ENCODE data around the gene CSTB. TPM values are rescaled to one million over a fixed set of nuclear protein-coding genes. Genes with fewer than 3 reads are reported as not detected.

The CSTB gene
- total and polyA plus RNA-seq, 2 of the 8 experiments (the other 6 are each of a cell fraction or from before 2014, with no cell fraction given), result 53.8 to 64.1 TPM

DNA sequence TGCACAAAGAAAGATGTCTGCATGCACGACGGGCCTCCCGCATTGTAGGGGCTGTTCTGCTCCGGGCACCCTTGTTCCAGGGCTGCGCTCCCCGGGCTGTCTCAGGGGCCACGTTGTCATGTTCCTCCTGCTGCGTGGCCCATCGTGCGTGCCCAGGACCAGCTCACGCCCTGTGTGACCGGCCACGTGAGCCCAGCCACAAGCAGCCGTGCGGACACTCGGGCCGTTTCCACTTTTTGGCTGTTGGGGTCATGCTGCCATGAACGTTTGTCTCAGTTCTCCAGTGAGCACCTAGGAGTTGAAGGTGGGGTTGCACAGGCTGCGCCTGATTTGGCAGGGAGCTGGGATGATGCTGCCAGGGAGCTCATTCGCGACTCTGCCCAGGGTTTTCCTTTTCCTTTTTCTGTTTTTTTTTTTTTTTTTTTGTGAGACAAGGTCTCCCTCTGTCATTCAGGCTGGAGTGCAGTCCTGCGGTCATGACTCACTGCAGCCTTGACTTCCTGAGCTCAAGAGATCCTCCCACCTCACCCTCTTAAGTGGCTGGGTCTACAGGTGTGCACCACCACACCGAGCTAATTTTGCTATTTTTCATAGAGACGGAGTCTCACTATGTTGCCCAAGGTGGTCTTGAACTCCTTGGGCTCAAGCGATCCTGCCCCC, 39.8 kb downstream of the CSTB start (continued):
- TF ChIP-seq, protein P1, sequence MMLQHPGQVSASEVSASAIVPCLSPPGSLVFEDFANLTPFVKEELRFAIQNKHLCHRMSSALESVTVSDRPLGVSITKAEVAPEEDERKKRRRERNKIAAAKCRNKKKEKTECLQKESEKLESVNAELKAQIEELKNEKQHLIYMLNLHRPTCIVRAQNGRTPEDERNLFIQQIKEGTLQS (IDR thresholded peaks at IDR 0.05; ENCODE audit: insufficient read depth, low read depth, low read length), result no peak
- no peak for TF ChIP-seq SAP30 (IDR thresholded peaks at IDR 0.05; ENCODE audit: insufficient read depth, insufficient replicate concordance, low read length)
- no peak for TF ChIP-seq HDAC2 (IDR thresholded peaks at IDR 0.05; ENCODE audit: borderline replicate concordance in 1 of 2, low read depth in 2 of 2, low read length in 2 of 2)
- no peak for TF ChIP-seq CBX5 (IDR thresholded peaks at IDR 0.05; ENCODE audit: low read depth, low read length)
